ENCODE measurements around the gene SERINC2.
"Not testable (repeated sequence)": the region's sequence is repeated elsewhere in the genome, so short reads cannot be mapped to it uniquely, and the experiment has no call there.

SERINC2 gene

GRCh38 chr1:31414980-31415370, 2.0 kb downstream of the SERINC2 start:
- DNase-seq, result no peak

GRCh38 chr1:31415658-31416057, 2.6 kb downstream of the SERINC2 start:
- DNase-seq (no peak), ATAC-seq (no peak)

More at GRCh38 chr1:31414980-31415370, 2.0 kb downstream of the SERINC2 start:
- no peak for ATAC-seq

- DNase-seq (no peak), ATAC-seq (no peak)
Observed at GRCh38 chr1:31416101-31416736, 3.2 kb downstream of the SERINC2 start.

- ATAC-seq, result no peak
Observed at GRCh38 chr1:31417148-31417547, 4.1 kb downstream of the SERINC2 start.

GRCh38 chr1:31418626-31419323, 5.8 kb downstream of the SERINC2 start:
- ATAC-seq (peak; percentile 51), DNase-seq (no peak)

More at GRCh38 chr1:31417148-31417547, 4.1 kb downstream of the SERINC2 start:
- no peak for DNase-seq

GRCh38 chr1:31420716-31421115, 7.7 kb downstream of the SERINC2 start:
- ATAC-seq (no peak), DNase-seq (no peak)

GRCh38 chr1:31421371-31422040, 8.5 kb downstream of the SERINC2 start:
- ATAC-seq (no peak), DNase-seq (no peak)

- DNase-seq, result peak; percentile 77
- peak; percentile 79 for ATAC-seq
Observed at GRCh38 chr1:31422505-31423319, 9.7 kb downstream of the SERINC2 start.

- ATAC-seq (no peak), DNase-seq (peak; percentile 20)
Observed at GRCh38 chr1:31423418-31423947, 10.5 kb downstream of the SERINC2 start.

- no peak for ATAC-seq
- DNase-seq, result no peak
Observed at GRCh38 chr1:31424568-31424967, 11.6 kb downstream of the SERINC2 start.

- ATAC-seq (no peak), DNase-seq (no peak)
Observed at GRCh38 chr1:31425301-31426081, 12.5 kb downstream of the SERINC2 start.

GRCh38 chr1:31426249-31426922, 13.4 kb downstream of the SERINC2 start:
- no peak for ATAC-seq
- DNase-seq, result no peak

GRCh38 chr1:31427322-31427721, 14.3 kb downstream of the SERINC2 start:
- DNase-seq (no peak), ATAC-seq (no peak)

GRCh38 chr1:31428436-31429221, 15.6 kb downstream of the SERINC2 start:
- DNase-seq (no peak), ATAC-seq (no peak)

GRCh38 chr1:31429583-31429982, 16.6 kb downstream of the SERINC2 start:
- DNase-seq, result no peak
- no peak for ATAC-seq

- not testable (repeated sequence) for ATAC-seq, DNase-seq
Observed at GRCh38 chr1:31431351-31432257, 18.6 kb downstream of the SERINC2 start.

- DNase-seq, result no peak
- peak; percentile 8 for ATAC-seq
Observed at GRCh38 chr1:31432592-31433395, 19.8 kb downstream of the SERINC2 start.

- ATAC-seq, result no peak
Observed at GRCh38 chr1:31433396-31433930, 20.4 kb downstream of the SERINC2 start.

More at GRCh38 chr1:31433396-31433930, 20.4 kb downstream of the SERINC2 start:
- no peak for DNase-seq
